Activated T-helper 2 cell treated with anti-CD3 and anti-CD28 coated beads, Interferon-gamma antibody, Interleukin-2, Interleukin-4, amounts not matched to agents 10 μg/mL and 5 μg/mL and 100 μg/mL, durations not matched to agents 14 hours and 24 hours and 36 hours (primary cell): Measurements from ENCODE around the gene ZNF268. TPM values are rescaled to one million over a fixed set of nuclear protein-coding genes. Genes with fewer than 3 reads are reported as not detected.

Experiments
- DNase-seq: peaks from one replicate; pipeline ENCODE4 v3.0.0; 2021; ENCODE audit warnings: low spot score
- H3K27ac Mint-ChIP-seq: one replicate; pipeline ENCODE4 v1.8.0; 2021; ENCODE audit warnings: mixed read lengths
- H3K27me3 Mint-ChIP-seq: one replicate; pipeline ENCODE4 v1.8.0; 2021; ENCODE audit warnings: low read depth, mixed read lengths
- H3K36me3 Mint-ChIP-seq: one replicate; pipeline ENCODE4 v1.8.0; 2021; ENCODE audit warnings: low read depth, mixed read lengths
- H3K4me1 Mint-ChIP-seq: one replicate; pipeline ENCODE4 v1.8.0; 2021; ENCODE audit warnings: low read depth, mixed read lengths
- H3K4me3 Mint-ChIP-seq: one replicate; pipeline ENCODE4 v1.8.0; 2021; ENCODE audit warnings: low read depth, mild to moderate bottlenecking, moderate library complexity, mixed read lengths
- H3K9me3 Mint-ChIP-seq: one replicate; pipeline ENCODE4 v1.8.0; 2021; ENCODE audit warnings: mixed read lengths
- intact Hi-C: fragments of 100-400 bp; cut with micrococcal nuclease; formaldehyde crosslinking; loops from one replicate; pipeline ENCODE4 v1.15.1; 2023
- total RNA-seq: library from RNA; stranded (reverse); gene quantifications from 2 replicates; pipeline ENCODE4 v1.2.3, GENCODE V29; 2022

Gene ZNF268
- total RNA-seq, 1 donor from 2014 or later, result 12.7 TPM

DNA sequence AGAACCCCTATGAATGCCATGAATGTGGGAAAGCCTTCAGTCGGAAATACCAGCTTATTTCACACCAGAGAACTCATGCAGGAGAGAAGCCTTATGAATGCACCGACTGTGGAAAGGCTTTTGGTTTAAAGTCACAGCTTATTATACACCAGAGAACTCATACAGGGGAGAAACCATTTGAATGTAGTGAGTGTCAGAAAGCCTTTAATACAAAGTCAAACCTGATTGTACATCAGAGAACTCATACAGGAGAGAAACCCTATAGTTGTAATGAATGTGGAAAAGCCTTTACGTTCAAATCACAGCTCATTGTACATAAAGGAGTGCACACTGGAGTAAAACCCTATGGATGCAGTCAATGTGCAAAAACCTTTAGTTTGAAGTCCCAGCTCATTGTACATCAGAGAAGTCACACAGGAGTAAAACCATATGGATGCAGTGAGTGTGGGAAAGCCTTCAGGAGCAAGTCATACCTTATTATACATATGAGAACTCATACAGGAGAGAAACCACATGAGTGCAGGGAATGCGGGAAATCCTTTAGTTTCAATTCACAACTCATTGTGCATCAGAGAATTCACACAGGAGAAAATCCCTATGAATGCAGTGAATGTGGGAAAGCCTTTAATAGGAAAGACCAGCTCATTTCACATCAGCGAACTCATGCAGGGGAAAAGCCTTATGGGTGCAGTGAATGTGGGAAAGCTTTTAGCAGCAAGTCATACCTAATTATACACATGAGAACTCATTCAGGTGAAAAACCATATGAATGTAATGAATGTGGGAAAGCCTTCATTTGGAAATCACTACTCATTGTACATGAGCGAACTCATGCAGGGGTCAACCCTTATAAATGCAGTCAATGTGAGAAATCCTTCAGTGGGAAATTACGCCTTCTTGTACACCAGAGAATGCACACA is 22.3 kb downstream of the ZNF268 start:
- no peaks in the 10 kb centered on the region for H3K27me3 Mint-ChIP-seq
- H3K4me3 Mint-ChIP-seq, result no peak overlapping the region
- H3K9me3 Mint-ChIP-seq, result peaks cover 81% of the 10 kb centered on the region
- no peak for DNase-seq
- no peaks in the 10 kb centered on the region for H3K4me1 Mint-ChIP-seq
- intact Hi-C loops, result no loop called here
- H3K36me3 Mint-ChIP-seq, result peaks cover 65% of the 10 kb centered on the region
- no peak overlapping the region for H3K27ac Mint-ChIP-seq

DNA sequence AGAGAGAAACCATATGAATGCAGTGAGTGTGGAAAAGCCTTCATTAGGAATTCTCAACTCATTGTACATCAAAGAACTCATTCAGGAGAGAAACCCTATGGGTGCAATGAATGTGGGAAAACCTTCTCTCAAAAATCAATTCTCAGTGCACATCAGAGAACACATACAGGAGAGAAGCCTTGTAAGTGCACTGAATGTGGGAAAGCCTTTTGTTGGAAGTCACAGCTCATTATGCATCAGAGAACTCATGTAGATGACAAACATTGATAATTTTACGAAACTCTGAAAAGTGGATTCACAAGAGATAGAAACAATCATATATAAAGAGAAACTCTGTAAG is 22.9 kb downstream of the ZNF268 start:
- Mint-ChIP-seq H3K9me3 (peaks cover 87% of the 10 kb centered on the region), H3K27ac (no peak overlapping the region), H3K4me1 (no peaks in the 10 kb centered on the region), H3K27me3 (no peaks in the 10 kb centered on the region), H3K36me3 (peaks cover 63% of the 10 kb centered on the region), H3K4me3 (no peak overlapping the region)
- intact Hi-C loops, result no loop called here
- no peak for DNase-seq

DNA sequence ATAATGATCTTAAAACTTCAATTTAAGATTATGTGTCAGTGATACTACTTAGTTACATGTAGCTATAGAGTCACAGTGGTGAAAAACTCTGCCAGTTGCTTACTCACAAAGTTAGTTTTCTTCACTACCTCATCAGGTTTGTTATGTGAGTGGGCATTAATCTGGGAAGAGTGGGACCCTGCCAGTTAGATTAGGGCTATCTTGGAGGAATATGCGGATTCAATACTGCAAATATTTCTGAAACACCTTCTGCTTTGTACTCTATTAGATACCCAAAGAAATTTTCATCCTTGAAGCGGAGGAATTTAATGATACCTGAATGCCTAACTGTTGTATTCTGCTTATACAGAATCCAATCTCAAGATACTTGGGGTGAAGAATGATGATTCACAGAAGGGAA is 25.1 kb downstream of the ZNF268 start:
- no peak overlapping the region for H3K4me3 Mint-ChIP-seq
- no peak for DNase-seq
- intact Hi-C loops, result no loop called here
- H3K9me3 Mint-ChIP-seq, result peaks cover 79% of the 10 kb centered on the region
- H3K27me3 Mint-ChIP-seq, result no peaks in the 10 kb centered on the region
- H3K27ac Mint-ChIP-seq, result no peak overlapping the region
- H3K36me3 Mint-ChIP-seq, result peaks cover 42% of the 10 kb centered on the region
- no peaks in the 10 kb centered on the region for H3K4me1 Mint-ChIP-seq

DNA sequence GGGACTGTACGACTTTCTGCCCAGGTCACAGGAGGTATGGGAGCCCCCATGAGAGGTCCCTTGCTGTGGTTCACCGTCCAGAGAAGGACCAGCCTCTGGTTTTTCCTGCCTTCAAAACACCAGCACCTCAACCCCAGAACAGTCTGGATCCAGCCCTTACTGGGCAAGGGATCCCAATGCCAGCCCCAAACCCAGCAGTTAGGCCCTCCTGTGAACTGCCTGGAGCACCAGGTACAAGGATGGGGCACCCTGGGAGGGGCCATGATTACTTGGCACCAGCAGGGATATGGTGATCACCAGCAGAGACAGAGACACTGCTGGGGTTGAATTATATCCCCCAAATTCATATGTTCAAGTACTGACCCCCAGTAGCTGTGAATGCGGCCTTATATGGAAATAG is 34.4 kb downstream of the ZNF268 start:
- Mint-ChIP-seq H3K27ac (no peak overlapping the region), H3K4me1 (no peaks in the 10 kb centered on the region), H3K9me3 (peaks cover 71% of the 10 kb centered on the region), H3K27me3 (no peaks in the 10 kb centered on the region), H3K36me3 (peaks cover 5% of the 10 kb centered on the region), H3K4me3 (no peak overlapping the region)
- intact Hi-C loops, result no loop called here
- no peak for DNase-seq

DNA sequence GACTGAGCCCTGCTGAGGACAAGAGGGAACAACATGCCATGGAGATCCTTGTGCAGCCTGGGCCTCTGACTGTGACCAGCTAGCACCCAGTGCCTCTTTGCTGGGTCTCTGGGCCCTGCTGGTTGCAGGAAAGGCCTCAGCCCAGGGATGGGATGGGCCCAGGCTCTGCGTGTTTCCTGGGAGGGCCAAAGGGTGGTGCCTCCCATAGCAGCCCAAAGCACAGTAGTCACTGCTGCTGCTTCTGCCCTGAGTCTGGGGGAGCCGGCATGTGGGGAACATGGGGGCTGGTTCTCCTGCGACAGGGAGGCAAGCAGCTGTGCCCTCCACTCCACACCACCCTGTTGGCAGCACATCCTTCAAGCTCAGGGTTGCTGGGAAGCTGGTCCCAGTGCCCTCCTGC is 35.9 kb downstream of the ZNF268 start:
- H3K27me3 Mint-ChIP-seq, result no peaks in the 10 kb centered on the region
- H3K4me3 Mint-ChIP-seq, result no peak overlapping the region
- intact Hi-C loops, result no loop called here
- no peak overlapping the region for H3K27ac Mint-ChIP-seq
- H3K36me3 Mint-ChIP-seq, result peaks cover 5% of the 10 kb centered on the region
- peaks cover 66% of the 10 kb centered on the region for H3K9me3 Mint-ChIP-seq
- no peak for DNase-seq
- no peaks in the 10 kb centered on the region for H3K4me1 Mint-ChIP-seq

DNA sequence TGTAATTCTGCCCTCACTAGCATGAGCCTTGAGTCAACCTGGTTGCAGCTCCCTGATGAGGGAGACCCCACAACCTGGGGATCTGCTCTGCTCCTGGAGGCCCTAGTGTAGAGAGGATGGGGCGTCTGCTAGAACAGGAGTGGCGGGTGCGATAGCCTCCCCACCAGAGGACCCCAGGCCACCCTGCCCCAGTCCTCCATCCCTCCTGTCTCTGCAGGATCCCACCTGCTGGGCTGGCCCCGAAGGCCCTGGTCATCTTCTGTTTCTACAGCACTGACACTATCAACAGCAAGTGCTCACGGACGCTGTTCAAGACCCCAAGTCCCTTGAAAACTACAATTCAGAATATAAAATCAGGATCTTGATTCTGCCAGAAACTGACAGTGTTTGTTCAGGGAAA is 39.2 kb downstream of the ZNF268 start:
- intact Hi-C loops, result no loop called here
- DNase-seq, result no peak
- no peak overlapping the region for H3K4me3 Mint-ChIP-seq
- H3K27ac Mint-ChIP-seq, result no peak overlapping the region
- no peaks in the 10 kb centered on the region for H3K27me3 Mint-ChIP-seq
- H3K36me3 Mint-ChIP-seq, result peaks cover 5% of the 10 kb centered on the region
- no peaks in the 10 kb centered on the region for H3K4me1 Mint-ChIP-seq
- H3K9me3 Mint-ChIP-seq, result peaks cover 67% of the 10 kb centered on the region

DNA sequence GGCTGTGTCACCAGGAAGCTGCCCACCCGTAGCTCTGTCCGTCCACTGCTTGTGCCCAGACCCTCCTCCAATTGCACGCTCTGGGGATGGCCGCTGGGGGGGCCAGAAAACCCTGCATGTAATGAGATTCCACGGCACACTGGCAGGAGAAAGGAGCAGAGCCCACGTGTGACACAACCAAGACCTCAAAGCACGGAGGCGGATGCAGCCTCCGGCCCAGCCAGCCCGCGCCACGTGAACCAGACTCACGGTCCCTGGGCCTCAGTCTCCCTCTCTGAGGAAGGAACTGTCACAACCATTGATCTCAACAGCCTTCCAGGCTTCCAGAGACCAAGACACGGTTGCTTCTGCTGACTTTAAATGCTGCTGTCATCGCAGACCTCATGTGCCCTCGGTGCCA is 39.9 kb downstream of the ZNF268 start:
- intact Hi-C loops, result no loop called here
- Mint-ChIP-seq H3K9me3 (peaks cover 64% of the 10 kb centered on the region), H3K4me3 (no peak overlapping the region), H3K27me3 (no peaks in the 10 kb centered on the region), H3K4me1 (no peaks in the 10 kb centered on the region), H3K27ac (no peak overlapping the region), H3K36me3 (peaks cover 5% of the 10 kb centered on the region)
- DNase-seq, result no peak

DNA sequence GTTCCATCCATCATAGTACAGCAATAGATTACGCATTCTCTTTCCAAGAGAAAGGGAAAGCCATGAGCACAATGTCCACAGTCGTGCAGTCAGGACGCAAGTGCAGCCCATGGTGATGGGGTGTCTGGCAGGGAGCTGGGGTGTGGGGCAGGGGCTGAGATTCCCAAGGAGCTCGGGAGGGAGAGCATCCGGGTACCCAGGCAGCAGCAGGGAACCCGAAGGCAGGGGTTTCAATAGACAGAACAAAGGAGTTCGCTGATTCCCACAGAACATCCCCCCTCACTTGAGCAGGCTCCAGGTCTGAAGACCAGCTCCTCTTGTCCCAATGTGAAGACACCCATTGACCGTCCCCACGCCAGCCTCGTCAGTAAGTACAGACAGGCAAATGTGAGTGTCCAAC is 40.9 kb downstream of the ZNF268 start:
- Mint-ChIP-seq H3K27ac (no peak overlapping the region), H3K9me3 (peaks cover 56% of the 10 kb centered on the region), H3K4me3 (no peak overlapping the region), H3K4me1 (no peaks in the 10 kb centered on the region), H3K27me3 (no peaks in the 10 kb centered on the region), H3K36me3 (peaks cover 5% of the 10 kb centered on the region)
- no peak for DNase-seq
- intact Hi-C loops, result no loop called here

DNA sequence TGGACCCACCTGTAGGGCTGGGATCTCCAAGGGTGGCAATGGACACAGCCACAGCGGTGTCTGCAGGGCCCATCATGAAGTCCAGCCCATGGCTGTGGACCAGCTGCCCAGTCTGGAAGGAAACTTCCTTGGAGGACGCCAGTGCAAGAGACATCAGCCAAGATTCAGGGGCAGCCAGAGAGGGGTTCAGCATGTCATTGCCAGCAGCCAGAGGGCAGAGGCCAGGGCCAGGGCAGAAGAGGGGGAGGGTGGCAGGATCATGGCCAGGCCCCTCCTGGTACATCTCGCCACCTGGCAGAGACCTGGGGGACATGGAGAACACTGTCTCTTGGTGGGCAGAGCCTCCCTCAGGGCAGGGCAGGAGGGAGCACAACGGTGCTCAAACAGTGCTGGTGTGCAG is 44.2 kb downstream of the ZNF268 start:
- Mint-ChIP-seq H3K4me1 (no peaks in the 10 kb centered on the region), H3K4me3 (no peak overlapping the region), H3K27ac (no peak overlapping the region), H3K27me3 (no peaks in the 10 kb centered on the region), H3K36me3 (peaks cover 10% of the 10 kb centered on the region), H3K9me3 (peaks cover 51% of the 10 kb centered on the region)
- intact Hi-C loops, result no loop called here
- DNase-seq, result no peak

DNA sequence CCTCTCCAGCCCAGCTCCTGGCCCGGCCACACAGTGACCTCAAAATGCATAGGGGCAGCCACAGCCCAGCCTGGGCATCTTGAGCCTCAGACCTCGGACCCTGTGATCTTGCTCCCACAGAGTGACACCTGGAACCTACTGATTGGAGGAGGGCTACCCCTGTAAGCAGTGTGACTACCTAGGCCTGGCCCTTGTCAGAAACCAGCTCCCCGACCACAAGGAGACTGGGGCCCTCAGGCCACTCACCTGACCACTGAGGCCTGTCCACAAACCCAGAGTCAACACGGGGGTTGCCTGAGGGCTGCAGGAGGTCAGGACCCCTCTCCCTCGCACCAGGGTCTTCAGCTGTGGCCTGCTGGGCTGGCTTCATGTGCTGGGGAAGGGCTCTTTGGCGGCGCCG is 45.4 kb downstream of the ZNF268 start:
- no peak overlapping the region for H3K4me3 Mint-ChIP-seq
- DNase-seq, result no peak
- peaks cover 58% of the 10 kb centered on the region for H3K9me3 Mint-ChIP-seq
- H3K27me3 Mint-ChIP-seq, result no peaks in the 10 kb centered on the region
- H3K4me1 Mint-ChIP-seq, result no peaks in the 10 kb centered on the region
- intact Hi-C loops, result no loop called here
- peaks cover 10% of the 10 kb centered on the region for H3K36me3 Mint-ChIP-seq
- H3K27ac Mint-ChIP-seq, result no peak overlapping the region

DNA sequence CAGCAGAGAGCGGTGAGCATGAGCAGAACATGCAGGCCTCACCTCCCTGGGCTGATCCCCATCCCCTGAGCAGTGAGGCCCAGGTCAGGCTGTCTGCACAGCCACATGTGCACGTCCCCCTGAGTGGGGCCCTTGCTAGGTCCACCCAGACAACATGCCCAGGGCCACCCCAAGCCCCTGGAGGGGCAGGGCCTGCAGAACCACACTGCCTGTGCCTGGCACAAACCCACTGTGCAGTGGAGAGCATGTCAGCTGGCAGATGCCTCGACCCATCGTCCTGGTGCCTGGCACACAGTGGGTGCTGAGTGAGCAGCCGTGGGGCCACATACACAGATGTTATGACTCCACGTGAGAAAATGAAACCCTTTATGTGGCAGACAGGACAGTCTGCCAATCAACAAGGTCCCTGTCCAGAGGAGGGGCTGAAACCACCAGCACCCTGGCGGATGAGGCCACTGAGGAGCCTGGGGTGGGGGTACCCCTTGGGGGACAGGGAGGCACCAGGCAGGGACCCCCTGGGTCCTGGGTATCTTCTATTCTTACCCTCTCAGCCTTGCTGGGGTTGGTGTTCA is 46.1 kb downstream of the ZNF268 start:
- no peak overlapping the region for H3K27ac Mint-ChIP-seq
- DNase-seq, result no peak
- intact Hi-C loops, result no loop called here
- H3K4me3 Mint-ChIP-seq, result no peak overlapping the region
- peaks cover 10% of the 10 kb centered on the region for H3K36me3 Mint-ChIP-seq
- no peaks in the 10 kb centered on the region for H3K4me1 Mint-ChIP-seq
- peaks cover 55% of the 10 kb centered on the region for H3K9me3 Mint-ChIP-seq
- H3K27me3 Mint-ChIP-seq, result no peaks in the 10 kb centered on the region

DNA sequence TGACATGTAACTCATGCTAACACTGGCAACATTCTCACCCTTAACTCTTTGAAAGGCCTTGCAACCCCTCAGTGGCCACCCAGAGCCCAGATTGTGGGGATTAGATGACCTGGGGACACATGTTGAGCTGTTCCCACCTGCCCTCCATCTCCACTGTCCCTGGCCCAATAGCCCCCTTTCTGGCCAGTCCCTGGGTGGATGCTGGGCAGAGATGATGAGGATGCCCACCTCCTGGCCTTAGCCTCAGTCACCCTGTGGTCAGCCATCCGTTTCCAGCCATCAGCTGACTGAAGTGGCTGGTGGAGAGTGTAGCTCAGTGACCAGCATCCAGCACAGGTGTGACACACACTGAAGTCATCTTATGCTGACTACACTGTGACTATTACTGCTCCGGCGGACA is 49.7 kb downstream of the ZNF268 start:
- Mint-ChIP-seq H3K27me3 (no peaks in the 10 kb centered on the region), H3K4me3 (no peak overlapping the region), H3K36me3 (peaks cover 10% of the 10 kb centered on the region), H3K4me1 (no peaks in the 10 kb centered on the region), H3K9me3 (peaks cover 50% of the 10 kb centered on the region), H3K27ac (no peak overlapping the region)
- intact Hi-C loops, result no loop called here
- DNase-seq, result no peak

DNA sequence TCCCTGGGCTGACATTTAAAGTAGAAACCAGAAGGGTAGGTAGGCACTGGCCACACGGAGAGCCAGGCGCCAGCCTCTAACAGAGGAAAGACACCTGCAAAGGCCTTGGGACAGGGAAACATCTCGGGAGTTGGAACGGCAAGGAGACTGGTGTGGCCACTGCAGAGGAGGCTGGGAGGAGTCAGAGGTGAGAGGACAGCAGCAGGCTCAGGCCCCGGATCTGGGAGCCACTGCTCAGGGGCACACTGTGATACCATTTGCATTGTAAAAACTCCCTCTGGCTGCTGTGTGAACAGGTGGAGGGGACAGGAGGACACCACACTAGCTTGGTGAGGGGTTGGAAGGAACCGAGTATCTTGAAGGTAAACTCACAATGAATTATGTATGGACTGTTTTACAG is 51.7 kb downstream of the ZNF268 start:
- intact Hi-C loops, result no loop called here
- no peak overlapping the region for H3K27ac Mint-ChIP-seq
- H3K27me3 Mint-ChIP-seq, result no peaks in the 10 kb centered on the region

More for the DNA sequence above, 51.7 kb downstream of the ZNF268 start:
- DNase-seq, result no peak
- Mint-ChIP-seq H3K4me1 (no peaks in the 10 kb centered on the region), H3K4me3 (no peak overlapping the region), H3K9me3 (peaks cover 57% of the 10 kb centered on the region), H3K36me3 (peaks cover 14% of the 10 kb centered on the region)
